ENCODE results near the gene NKX6-2.

- TF ChIP-seq CTCF (IDR thresholded peaks at IDR 0.05) (no peak), POLR2A (IDR thresholded peaks at IDR 0.05) (no peak)
These were observed 29.4 kb downstream of the NKX6-2 start for GRCh38 chr10:132756591-132756990.
